Heart left ventricle (tissue), 13 donors: Measurements from ENCODE around the gene DNASE1L1.

Experiments
- POLR2A ChIP-seq, 2 donors: fragments of 450-650 bp; IDR thresholded peaks; one replicate each; pipeline ENCODE4 v1.6.1; 2017; ENCODE audit warnings: antibody characterized with exemption in 2 of 2, mild to moderate bottlenecking in 2 of 2, moderate library complexity in 2 of 2
- TF ChIP-seq, protein P1 (sequence below), 12 donors: fragments of 200-600 bp; sonication (generic) in 4 of 12; IDR thresholded peaks; one replicate each; pipeline versions ENCODE4 v1.5.0 to v1.8.0; 2018 to 2022; ENCODE audit warnings: antibody characterized with exemption in 12 of 12, mild to moderate bottlenecking in 5 of 12
- donor health status: ischemic (EF 13 %, LVEDD 7.1; RV severe dilation, severe dysfunction).
- donor health status: DM: no; HTN: yes; CAD: no.
- donor health status: DM: no; HTN: no; CAD: no.
- donor health status: ischemic (EF 25% LVEDD 6.9; RV normal size, moderate dysfunction).
- donor health status: ischemic (EF 25% LVEDD 5.7; RV mildly dilated, moderate dysfunction).
- donor health status: ischemic (EF 35%, LVEDD 5.7; RV mildly dilated, moderate dysfunction).
- donor health status: nonischemic (EF 11% LVEDD 7.7; RV severe dilation, severe dysfunction).
- donor health status: DM: yes; HTN: yes; CAD: no.
- donor health status: PGD.
- donor health status: ischemic (EF 29% LVEDD 5.4; RV normal size, mild dysfunction).
- donor health status: nonischemic (EF 23%, LVEDD 6.1; RV moderate dilation, normal function).

DNA sequence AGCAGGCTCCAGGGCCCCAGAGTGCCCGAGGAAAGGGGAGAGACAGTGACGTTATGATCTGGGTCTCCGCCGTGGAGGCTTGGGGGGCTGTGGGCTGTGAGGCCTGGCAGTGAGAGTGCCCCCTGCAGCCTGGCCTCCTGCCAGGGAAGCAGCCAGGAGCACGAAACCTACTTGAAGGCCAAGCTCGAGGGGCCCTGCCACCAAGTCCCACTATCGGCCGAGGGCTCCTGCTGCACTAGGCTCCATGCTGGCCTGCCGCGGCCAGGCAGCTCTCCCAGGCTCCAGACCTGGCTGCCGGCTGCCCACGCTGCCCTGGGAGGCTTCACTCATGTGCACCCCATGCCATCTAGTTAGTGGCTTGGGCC, 53.3 kb downstream of the DNASE1L1 start:
- TF ChIP-seq POLR2A (IDR thresholded peaks at IDR 0.05): no peak
- TF ChIP-seq, protein P1, sequence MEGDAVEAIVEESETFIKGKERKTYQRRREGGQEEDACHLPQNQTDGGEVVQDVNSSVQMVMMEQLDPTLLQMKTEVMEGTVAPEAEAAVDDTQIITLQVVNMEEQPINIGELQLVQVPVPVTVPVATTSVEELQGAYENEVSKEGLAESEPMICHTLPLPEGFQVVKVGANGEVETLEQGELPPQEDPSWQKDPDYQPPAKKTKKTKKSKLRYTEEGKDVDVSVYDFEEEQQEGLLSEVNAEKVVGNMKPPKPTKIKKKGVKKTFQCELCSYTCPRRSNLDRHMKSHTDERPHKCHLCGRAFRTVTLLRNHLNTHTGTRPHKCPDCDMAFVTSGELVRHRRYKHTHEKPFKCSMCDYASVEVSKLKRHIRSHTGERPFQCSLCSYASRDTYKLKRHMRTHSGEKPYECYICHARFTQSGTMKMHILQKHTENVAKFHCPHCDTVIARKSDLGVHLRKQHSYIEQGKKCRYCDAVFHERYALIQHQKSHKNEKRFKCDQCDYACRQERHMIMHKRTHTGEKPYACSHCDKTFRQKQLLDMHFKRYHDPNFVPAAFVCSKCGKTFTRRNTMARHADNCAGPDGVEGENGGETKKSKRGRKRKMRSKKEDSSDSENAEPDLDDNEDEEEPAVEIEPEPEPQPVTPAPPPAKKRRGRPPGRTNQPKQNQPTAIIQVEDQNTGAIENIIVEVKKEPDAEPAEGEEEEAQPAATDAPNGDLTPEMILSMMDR (IDR thresholded peaks at IDR 0.05): peak in 1 of 12 donors; percentile 3
